GM21529 (cell line): ENCODE data around the gene ALDH1A3.
"Not testable (repeated sequence)": the region's sequence is repeated elsewhere in the genome, so short reads cannot be mapped to it uniquely, and the experiment has no call there.

Experiments
- ATAC-seq: cut with Tn5 transposase; IDR thresholded peaks from one replicate; pipeline ENCODE4 v1.9.1; 2021; ENCODE audit not compliant: unreplicated experiment

ALDH1A3 gene

DNA sequence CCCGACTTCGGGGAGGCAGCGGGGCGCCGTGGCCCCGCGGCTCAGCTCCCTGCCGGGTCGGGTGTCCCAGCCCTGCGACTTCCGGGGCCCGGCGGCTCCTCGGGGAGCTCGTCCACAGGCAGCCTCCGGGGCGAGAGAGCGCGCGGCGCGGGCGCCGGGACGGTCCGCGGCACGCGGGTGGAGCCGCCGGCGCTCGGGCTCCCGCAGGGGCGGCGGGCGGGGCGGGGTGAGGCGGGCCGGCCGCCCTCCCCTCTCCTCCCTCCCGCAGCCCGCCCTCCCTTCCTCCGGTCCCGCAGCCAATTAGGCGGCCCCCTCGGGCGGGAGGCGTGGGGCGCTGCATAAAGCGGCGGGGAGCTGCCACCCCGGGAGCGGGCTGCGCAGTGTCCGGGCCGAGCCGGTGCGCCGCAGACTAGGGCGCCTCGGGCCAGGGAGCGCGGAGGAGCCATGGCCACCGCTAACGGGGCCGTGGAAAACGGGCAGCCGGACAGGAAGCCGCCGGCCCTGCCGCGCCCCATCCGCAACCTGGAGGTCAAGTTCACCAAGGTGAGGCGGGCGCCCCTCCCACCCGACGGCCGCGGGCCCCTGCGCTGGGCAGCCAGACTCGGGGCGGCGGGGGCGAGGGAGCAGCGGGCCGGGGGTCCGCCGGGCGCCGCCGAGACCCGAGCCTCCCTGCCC is at the start of gene ALDH1A3:
Gene ALDH1A3 (plus strand): TSS at position 368 of the 675 bp plus-strand sequence. CDS start 77 bp downstream, at position 445.
- no peak for ATAC-seq

DNA sequence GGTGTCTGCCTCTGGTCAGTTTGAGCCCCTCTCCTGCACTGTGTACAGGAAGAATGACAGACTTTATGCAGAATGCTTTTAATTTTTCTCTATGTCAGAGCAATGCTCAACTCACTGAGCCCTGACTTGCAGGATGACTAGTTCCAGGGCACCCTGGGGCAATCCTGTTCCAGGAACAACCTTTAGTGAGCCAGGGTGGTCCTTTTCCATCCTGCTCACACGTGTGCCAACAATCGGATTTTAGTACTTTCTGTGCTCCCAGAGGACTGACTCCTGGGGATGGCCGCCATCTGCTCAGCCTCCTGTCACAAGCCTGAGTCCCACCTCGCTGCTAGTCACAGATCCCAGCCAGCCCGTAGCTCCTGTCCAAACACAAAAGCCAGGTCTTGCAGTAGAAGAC is 48.2 kb upstream of the ALDH1A3 start:
- no peak for ATAC-seq

DNA sequence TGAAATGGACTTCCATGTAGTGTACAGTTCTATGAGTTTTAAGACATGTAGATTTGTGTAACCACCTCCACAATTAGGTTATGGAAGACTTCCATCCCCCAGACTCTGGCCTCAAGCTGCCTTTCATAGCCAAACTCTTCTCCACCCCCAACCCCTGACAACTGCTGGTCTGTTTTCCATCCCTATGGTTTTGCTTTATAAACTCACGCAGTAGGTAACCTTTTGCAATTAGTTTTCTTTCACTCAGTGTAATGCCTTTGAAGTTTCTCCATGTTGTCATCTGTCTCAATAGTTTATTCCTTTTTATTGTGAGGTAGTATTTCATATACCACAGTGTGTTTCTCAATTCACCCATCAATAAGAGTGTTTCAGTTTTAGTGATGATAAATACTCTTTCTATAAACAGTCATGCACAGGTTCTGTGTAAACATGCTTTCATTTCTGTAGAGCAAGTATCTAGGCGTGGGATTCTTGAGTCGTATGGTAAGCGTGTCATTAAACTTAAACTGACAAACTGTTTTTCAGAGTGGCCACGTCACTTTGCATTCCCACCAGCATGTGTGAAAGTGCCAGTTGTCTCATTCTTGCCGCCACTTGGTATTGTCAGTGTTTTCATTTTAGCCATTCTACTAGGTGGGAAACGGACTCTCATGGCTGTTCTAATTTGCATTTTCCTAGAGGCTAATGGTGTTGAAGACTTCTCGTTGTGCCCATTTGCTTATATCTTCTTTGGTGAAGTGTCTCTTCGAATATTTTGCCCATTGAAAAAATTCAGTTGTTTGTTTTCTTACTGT is 47.3 kb upstream of the ALDH1A3 start:
- no peak for ATAC-seq

DNA sequence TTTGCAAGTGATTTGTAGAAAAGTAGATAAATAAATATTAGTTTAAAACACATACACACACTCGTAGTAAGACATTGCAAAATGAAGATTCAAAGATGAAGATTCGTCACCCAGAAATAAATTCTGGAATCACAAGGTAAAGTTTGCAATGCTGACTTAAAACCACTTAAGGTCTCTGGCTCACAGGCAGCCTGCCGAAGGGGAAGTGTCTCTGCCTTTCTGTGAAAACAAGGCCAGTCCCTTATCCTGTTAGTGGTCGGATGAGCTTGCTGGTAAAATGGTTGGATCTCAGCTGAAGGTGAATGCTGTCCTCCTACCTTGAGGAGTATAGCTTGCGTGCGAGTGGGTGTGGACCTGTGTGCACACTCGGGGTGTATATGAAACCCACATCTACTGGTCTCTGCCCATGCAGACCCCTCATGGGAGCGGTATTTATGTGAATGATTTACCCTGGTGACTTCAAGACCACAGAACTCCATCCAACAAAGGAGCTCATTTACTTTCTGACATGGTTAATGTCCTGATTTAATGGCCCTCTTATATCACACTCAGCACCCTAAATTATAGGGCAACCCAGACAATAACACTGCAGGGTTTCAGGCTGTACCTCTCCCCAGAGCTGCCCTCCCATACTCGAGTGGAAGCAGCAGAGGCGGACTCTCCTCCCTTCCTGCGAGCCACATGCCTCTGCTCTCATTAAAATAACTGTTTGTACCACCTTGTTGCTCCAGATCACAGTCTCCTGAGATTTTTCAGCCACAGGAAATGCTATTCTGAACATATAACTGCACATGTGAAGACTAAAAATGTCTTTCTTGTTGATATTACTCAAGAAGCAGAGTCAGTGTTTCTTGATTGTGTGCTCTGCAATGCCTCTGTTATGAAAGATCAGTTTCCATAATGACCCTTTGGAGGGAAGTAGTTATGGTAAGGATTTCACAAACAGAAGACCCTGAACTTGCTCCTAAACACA is 45.9 kb upstream of the ALDH1A3 start:
- ATAC-seq = no peak

DNA sequence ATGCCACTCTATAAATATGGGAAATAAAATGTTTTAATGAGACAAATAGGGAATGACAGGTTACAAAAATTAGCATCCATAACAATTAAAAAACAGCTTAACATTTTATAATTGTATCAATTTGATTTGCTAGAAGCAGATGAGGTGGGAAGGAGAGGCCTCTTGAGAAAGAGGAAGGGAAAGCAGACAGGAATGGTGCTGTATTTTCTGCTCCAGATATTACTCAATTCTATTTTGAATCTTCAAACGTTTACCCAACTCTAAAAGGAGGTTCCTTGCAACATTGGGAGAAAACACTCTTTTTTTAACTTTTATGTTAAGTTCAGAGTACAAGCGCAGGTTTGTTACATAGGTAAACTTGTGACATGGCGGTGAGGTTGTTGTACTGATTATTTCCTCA is 44.9 kb upstream of the ALDH1A3 start:
- no peak for ATAC-seq

DNA sequence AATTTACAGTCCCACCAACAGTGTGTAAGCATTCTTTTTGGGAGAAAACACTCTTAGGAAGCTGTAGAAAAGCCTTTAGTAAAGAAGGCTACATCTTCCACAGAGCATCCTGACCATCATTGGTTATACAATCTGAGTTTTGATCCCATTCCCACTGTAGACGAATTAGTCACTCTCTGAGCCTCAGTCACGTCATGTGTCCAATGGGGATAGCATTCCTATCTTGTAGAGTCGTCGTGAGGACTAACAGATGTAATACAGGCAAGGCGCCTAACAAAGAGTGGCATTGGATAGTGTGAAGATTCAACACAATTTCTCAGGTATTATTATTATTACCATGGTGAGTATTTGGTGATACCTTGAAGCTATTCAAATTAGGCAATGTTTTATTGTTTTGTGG is 44.0 kb upstream of the ALDH1A3 start:
- no peak for ATAC-seq

DNA sequence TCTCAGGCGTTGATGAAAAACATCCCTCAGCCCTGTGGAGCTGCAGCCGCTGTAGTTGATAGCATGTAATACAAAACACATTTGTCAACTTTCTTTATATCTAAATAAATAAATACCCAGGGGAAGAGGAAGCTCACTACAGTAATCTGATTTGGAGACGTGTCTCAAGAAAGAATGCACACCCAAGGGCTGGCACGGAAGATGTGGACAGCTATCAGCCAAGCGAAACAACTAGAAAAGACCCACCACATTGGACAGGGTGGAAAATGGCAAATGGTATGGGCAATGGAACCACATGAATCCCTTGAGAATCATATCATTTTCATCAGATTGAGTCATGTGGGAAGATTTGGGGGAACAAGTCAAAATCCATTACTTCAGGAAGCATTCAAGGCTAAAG is 43.1 kb upstream of the ALDH1A3 start:
- no peak for ATAC-seq

DNA sequence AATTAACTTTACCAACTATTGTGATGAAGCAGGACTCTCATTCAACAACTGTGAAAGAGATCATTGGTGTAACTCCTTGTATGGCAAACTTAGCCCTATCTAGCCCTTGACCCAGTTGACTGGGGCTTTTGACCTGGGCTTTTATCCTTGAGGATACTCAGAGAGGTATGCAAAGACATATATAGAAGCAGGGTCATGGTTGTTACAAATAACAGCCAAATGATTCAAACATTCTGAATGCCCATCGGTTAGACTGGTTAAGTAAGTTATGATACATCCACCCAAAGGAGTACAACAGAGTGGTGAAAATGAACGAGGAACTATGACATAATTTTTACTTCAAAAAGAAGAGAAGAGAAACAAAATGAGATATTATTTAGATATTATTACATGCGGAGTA is 38.2 kb upstream of the ALDH1A3 start:
- no peak for ATAC-seq

DNA sequence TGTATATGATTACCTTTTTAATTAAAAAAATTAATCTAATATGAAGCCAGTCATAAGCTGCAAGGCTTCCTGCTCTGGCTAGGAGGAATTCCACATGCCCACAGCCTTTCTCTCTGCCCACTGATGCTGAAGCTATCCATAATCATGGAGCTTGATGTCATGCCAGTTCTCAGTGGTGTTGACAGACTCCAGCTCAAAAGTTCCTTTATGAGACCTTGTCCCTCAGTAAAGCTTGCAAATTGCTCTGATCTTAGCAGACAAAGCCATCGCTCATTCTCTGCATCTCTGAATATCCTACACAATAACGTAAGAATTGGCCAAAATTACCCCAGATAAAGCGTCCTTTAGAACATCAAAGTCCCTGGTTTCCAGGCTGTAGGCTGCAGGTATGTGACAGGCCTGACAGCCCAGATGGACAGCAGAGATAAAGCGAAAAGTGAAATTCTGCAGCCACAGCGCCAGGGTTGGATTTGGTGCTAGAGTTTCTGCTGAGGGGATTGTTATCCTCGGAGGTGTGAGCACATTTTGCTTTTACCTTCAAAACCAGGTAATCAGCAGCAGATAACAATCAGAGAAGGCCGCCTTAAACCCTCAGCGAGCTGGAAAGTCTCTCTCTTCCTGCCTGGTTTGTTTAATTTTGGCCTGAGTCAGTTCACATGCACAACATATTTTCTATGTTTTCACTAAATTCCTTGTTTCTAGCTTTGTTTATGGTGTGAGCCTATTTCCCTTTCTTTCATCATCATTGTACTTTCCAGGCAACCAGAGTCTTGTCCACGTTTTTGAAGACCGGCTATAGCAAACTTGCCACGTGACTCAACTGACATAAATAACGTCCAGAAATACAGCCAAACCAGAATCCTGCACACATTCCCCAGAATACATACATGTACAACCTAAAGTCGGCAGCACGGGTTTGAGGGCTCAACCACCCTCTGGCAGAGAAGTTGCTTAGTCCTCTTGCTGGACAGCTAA is 36.6 kb upstream of the ALDH1A3 start:
- ATAC-seq = no peak

DNA sequence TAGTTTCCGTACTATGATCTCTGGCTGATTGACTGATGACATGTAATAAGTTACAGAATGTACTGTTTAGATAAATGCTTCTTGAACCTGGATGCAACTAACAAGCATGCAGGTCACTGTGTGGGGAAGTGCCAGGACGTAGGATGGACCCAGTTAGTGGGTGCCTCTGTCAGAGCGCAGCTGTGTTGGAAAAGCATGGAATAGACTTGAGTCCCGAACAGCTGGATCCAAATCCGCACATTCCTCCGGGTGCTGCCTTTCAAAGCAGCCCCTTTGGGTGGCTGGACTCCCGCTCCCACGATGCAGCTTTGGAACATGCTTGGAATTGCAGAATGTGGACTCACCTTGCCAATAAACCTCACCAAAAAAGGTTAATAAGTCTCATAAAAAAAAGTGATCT is 35.5 kb upstream of the ALDH1A3 start:
- no peak for ATAC-seq

DNA sequence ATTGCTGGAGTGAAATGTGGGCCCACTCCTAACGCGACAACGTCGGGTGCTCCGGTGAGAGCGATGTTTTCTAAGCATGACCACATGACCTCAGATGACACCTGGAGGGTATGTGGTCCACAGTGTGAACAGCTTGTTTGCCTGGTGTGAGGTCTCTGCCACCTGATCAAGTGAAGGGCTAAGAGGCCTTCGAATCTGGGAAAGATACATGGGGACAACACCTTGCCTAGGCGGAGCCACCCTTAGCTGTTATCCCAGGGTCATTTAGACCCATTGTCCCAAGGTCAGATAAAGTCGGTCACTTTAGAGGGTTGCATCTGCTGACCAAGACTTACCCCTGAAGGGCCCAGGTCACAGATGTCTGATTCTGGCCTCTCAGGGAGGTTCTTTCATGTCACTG is 34.9 kb upstream of the ALDH1A3 start:
- no peak for ATAC-seq

DNA sequence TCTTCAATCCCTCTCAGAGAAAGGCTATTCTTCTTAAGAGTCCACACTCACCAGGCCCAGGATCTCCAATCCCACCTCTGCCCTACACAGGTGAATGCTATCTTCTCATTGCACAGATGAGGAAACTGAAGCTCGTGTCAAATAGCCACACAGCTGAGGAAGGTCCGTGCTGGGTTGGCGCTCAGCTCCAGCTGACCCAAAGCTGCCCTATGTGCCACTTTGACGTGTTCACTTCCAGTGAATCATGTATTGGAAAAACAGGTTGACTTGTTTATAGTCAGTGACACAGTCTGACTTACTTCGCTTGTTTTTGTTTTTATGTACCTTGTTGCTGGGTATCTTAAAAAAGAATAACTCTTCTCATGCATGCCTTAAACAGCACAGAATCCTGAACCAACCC is 32.4 kb upstream of the ALDH1A3 start:
- no peak for ATAC-seq

DNA sequence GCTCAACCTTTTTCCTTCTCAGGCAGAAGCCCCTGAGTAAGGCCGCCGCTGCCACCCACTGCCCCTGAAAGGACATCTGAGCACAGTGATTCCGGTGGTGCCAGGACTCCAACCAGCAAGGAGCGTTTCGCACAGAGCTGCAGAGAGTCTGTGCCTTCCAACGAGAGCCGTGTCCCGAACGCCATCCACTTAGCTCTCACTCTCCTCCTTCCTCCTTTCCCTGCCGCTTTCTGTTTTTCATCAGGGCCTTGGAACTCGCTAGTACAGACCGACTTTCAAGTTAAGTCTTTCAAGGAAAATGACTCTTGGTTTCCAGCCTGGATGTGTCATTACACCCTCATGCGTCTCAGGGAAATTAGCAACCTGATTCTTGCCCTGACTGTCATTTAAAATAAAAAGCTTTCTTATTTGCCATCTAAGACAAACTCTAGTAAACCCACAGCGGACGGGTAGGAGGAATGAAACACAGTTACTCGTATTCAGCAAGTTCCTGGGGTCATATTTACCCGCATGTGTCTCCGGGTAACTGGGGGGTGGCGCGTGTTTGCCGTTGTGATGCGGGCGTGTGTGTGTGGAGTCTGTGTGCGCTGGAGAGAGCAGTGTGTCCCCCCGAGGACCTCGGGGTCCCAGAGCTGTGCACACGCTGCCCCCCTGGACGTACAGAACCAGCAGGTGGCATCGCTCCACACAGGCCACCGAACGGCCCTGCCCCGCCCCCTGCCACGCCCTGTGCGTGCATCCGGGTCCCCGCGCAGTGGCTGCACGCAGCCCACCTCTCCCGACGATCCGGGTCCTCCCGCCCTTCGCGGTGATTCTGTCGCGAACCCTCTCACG is 30.4 kb upstream of the ALDH1A3 start:
- no peak for ATAC-seq

DNA sequence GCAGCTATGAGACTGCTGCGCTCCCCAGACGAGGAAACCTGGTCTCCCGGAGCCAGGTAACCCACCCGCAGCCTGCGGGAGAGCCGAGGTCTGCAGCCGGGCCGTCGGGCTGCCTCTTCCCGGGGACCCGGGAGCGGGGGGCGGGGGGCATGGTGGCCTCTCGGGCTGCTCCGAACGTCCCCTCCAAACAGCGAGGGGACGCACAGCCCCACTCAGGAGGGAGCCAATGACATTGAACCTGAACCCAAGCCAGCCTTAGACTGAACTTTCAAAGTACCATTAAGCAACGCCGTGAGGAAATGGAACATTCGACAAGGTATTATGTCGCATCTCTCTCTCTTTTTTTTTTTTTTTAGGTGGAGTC is 29.8 kb upstream of the ALDH1A3 start:
- ATAC-seq = no peak

DNA sequence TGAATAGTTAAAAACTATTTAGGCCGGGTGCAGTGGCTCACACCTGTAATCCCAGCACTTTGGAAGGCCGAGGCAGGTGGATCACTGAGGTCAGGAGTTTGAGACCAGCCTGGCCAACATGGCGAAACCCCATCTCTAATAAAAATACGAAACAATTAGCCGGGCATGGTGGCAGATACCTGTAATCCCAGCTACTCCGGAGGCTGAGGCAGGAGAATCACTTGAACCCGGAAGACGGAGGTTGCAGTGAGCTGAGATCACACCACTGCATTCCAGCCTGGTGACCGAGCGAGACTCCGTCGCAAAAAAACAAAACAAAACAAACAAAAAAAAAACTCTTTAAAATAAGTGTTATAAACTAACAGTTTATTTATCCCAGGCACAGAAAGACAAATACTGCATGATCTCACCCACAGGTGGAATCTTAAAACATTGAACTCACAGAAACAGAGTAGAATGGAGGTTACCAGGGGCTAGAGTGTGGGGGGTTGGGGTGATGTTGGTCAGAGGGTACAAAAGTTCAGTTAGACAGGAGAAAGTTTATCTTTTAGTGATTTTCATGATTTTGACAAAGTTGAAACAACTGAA is 28.1 kb upstream of the ALDH1A3 start:
- ATAC-seq = not testable (repeated sequence)

DNA sequence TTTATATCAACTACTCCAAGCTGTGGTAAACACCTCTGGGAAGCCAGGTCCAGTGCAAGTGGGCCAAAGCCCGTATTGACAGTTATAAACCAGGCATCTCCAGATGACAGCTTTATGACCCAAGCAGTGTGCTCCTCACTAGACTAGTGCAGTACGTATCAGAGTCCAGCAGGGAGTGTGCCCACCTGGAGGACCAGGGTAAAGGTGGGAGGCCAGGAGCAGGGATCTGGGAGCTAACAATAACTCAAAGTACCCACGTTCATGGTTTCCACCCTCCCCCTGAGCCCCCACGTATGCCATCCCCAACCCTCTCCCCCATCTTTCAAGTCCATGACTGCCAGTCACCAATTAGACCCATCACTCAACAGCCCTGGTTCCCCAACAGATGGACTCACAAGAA is 27.0 kb upstream of the ALDH1A3 start:
- ATAC-seq = no peak

DNA sequence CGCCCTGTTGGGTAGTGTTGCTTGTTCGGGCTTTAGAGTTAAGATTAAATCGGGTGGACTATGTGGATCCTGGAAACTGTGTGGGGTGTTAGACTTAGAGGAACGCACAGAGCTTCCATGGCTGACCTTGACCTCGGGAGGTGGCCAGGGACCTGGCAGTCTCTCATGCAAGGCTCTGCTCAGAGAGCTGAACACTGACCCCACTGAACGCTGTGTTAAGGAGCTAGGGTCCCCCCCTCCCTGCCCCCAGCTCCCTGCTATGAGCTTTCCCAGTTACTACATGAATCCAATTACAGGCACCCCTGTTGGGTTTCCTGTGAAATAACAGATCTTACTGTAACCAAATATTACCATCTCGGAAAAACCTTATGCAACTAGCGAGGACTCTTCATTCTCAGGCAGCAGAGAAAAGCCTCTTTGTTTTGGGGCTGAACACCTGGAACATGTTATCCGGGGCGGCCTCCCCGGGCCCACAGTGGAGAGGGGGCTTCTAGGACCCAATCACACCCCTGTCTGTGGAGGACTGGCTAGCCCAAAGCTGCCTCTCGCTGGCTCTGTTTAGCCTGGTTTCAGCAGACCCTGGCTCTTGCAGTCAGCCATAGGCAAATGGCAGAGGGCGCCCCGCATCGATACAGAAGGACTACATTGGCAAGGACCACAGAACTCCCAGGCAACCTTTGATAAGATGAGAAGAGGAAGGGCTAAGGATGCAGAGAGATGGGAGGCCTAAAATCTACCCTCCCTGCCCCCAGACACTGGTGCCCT is 25.8 kb upstream of the ALDH1A3 start:
- no peak for ATAC-seq

DNA sequence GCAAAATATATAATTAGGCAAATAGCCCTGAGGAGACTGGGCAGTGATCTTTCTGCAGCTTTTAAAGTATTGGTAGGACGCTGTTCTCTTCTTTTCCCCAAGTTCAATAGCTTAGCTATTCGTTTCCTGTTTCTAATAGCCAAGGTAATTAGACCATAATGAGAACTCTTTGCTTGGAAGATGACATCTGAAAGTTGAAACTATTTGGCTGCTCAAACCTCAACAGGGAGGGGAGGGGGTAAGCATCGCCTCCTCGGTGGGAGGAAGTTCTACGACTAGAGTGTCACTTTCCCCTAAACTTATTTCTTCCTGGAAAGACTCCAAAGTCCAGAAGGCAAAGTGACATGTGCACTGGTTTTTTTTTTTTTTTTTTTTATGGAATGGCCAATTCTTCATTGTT is 22.8 kb upstream of the ALDH1A3 start:
- ATAC-seq = no peak
